Measurements from ENCODE around the gene ADAMTS17.

GRCh38 chr15:99989095-99989494 is 352.7 kb downstream of the ADAMTS17 start:
- TF ChIP-seq POLR2AphosphoS5 (IDR thresholded peaks at IDR 0.05; ENCODE audit: low read depth, low read length) (no peak), POLR2A (IDR thresholded peaks at IDR 0.05; ENCODE audit: low read depth, low read length) (no peak), TAF1 (IDR thresholded peaks at IDR 0.05; ENCODE audit: borderline replicate concordance, low read depth, low read length) (no peak)
